Measurements from ENCODE around the gene POLQ. TPM values are rescaled to one million over a fixed set of nuclear protein-coding genes. Genes with fewer than 3 reads are reported as not detected.

Gene POLQ
- total and polyA plus RNA-seq, 2 of the 8 experiments (the other 6 are each of a cell fraction or from before 2014, with no cell fraction given) = 3.6 to 15.3 TPM

GRCh38 chr3:121545574-121546455 is at the start of gene POLQ (continued):
- TF ChIP-seq BACH1 (IDR thresholded peaks at IDR 0.05; ENCODE audit: low read length) (no peak), JUND (IDR thresholded peaks at IDR 0.05; ENCODE audit: low read length) (no peak), GTF2F1 (IDR thresholded peaks at IDR 0.05; ENCODE audit: borderline replicate concordance, low read depth, low read length) (no peak), NANOG (IDR thresholded peaks at IDR 0.05; ENCODE audit: insufficient read depth, low read depth, low read length, poor library complexity, severe bottlenecking) (no peak)
